ENCODE measurements around the gene SLC38A10.

GRCh38 chr17:81235822-81236740, 59.0 kb downstream of the SLC38A10 start:
- no peak for TF ChIP-seq CTCF (IDR thresholded peaks at IDR 0.05; ENCODE audit: low read length)
- TF ChIP-seq EZH2 (IDR thresholded peaks at IDR 0.05; ENCODE audit: borderline replicate concordance, low read length) = no peak

Data from OCI-LY1 (cell line).